ENCODE measurements around the gene TEX13D.
"Not testable (repeated sequence)": the region's sequence is repeated elsewhere in the genome, so short reads cannot be mapped to it uniquely, and the experiment has no call there.

TEX13D gene

GRCh38 chrX:124332481-124333424, at the start of gene TEX13D:
TSS of gene TEX13D (plus strand) at chrX:124332660. CDS start at chrX:124332918, 258 bp downstream.
- DNase-seq = no peak

- no peak for DNase-seq
Observed at GRCh38 chrX:124289443-124289842, 43.0 kb upstream of the TEX13D start.

- DNase-seq = no peak
Observed at GRCh38 chrX:124293810-124294209, 38.6 kb upstream of the TEX13D start.

- DNase-seq = not testable (repeated sequence)
Observed at GRCh38 chrX:124299323-124299722, 33.1 kb upstream of the TEX13D start.

GRCh38 chrX:124300405-124300804, 32.1 kb upstream of the TEX13D start:
- DNase-seq = no peak

GRCh38 chrX:124307253-124307907, 25.1 kb upstream of the TEX13D start:
- DNase-seq = no peak

- no peak for DNase-seq
Observed at GRCh38 chrX:124325732-124326131, 6.7 kb upstream of the TEX13D start.

GRCh38 chrX:124328765-124329164, 3.7 kb upstream of the TEX13D start:
- no peak for DNase-seq

- no peak for DNase-seq
Observed at GRCh38 chrX:124333862-124334261, 1.4 kb downstream of the TEX13D start.

GRCh38 chrX:124334555-124334954, 2.1 kb downstream of the TEX13D start:
- not testable (repeated sequence) for DNase-seq

- DNase-seq = no peak
Observed at GRCh38 chrX:124335598-124335997, 3.1 kb downstream of the TEX13D start.

- DNase-seq = no peak
Observed at GRCh38 chrX:124337916-124338315, 5.5 kb downstream of the TEX13D start.

GRCh38 chrX:124338733-124339514, 6.5 kb downstream of the TEX13D start:
- no peak for DNase-seq

- no peak for DNase-seq
Observed at GRCh38 chrX:124341396-124342132, 9.1 kb downstream of the TEX13D start.

GRCh38 chrX:124342174-124342867, 9.9 kb downstream of the TEX13D start:
- DNase-seq = no peak

GRCh38 chrX:124343016-124343415, 10.6 kb downstream of the TEX13D start:
- no peak for DNase-seq

GRCh38 chrX:124344246-124344645, 11.8 kb downstream of the TEX13D start:
- DNase-seq = no peak

- no peak for DNase-seq
Observed at GRCh38 chrX:124346117-124346876, 13.8 kb downstream of the TEX13D start, which contains the start of gene SH2D1A. TSS of gene SH2D1A (plus strand) at chrX:124346563. CDS start at chrX:124346643, 80 bp downstream.

- no peak for DNase-seq
Observed at GRCh38 chrX:124346877-124347241, 14.4 kb downstream of the TEX13D start.

- peak; percentile 41 for DNase-seq
Observed at GRCh38 chrX:124347242-124347641, 14.8 kb downstream of the TEX13D start.

GRCh38 chrX:124348182-124348581, 15.7 kb downstream of the TEX13D start:
- DNase-seq = no peak

Measured in stimulated activated CD8-positive, alpha-beta memory T cell treated with anti-CD3 and anti-CD28 coated beads, Interleukin-4, amount 100 ng/mL, for 48 hours (primary cell).